SK-N-SH treated with all-trans-retinoic acid at 6 μM for 48 hours (cell line): ENCODE data around the gene WDR91.

ENCODE experiments used
- ARNTL ChIP-seq: fragments of 450-650 bp; formaldehyde crosslinking; IDR thresholded peaks from 2 replicates; pipeline ENCODE4 v1.5.0; 2020; ENCODE audit warnings: low read depth, mild to moderate bottlenecking, moderate library complexity, borderline replicate concordance
- CSDC2 ChIP-seq: fragments of 250-450 bp; sonication (Bioruptor Pico); IDR thresholded peaks from 2 replicates; pipeline ENCODE4 v1.5.0; 2020; ENCODE audit warnings: mild to moderate bottlenecking, moderate library complexity
- ISL1 ChIP-seq: fragments of 250-450 bp; sonication (Bioruptor Pico); IDR thresholded peaks from 2 replicates; pipeline ENCODE4 v2.1.2; 2022; ENCODE audit warnings: mild to moderate bottlenecking, moderate library complexity
- TOX ChIP-seq: fragments of 250-450 bp; sonication (Bioruptor Pico); IDR thresholded peaks from 2 replicates; pipeline ENCODE4 v1.8.0; 2021; ENCODE audit warnings: mild to moderate bottlenecking, moderate library complexity, borderline replicate concordance

DNA sequence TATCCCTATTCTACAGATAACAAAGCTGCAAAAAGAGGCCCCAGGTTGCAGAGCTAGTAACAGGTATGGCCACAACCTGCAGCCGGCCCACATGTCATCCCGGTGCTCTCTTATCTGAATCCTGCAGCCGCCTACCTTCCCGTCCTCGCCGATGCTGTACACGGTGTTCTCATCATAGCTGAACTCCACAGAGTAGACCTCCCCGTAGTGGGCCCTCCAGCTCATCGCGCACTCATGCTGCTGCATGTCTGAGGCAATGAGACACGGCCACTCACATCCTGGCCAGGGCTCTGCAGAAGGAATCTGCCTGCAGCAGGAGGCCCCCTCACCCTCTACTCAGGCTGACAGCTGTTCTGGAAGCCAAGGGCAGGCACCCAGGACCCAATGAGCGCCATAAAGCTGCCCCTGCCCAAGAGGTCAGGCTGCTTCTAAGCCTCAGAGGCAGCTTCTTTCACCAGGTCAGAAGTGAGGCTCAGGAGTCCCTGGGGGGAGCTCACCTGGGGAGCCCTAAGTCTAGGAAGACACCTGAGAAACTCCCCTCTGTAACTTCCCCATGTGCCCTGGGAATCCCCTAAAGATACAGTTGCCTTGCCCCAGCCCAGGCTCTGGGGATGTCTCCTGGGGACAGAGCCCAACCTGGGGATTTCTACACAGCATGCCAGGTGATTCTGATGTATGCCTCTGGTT is 22.9 kb downstream of the WDR91 start:
- TF ChIP-seq TOX (CRISPR knock-in tag), result no peak
- TF ChIP-seq ARNTL (CRISPR knock-in tag), result no peak
- no peak for TF ChIP-seq CSDC2
- no peak for TF ChIP-seq ISL1 (CRISPR knock-in tag)
